Osteocyte (in vitro differentiated cells): Measurements from ENCODE around the gene CDKN1C. TPM values are rescaled to one million over a fixed set of nuclear protein-coding genes. Genes with fewer than 3 reads are reported as not detected.

ENCODE experiments used
- DNase-seq: peaks from one replicate; pipeline ENCODE4 v3.0.0; 2021; ENCODE audit warnings: mixed read lengths; ENCODE audit not compliant: unreplicated experiment; ENCODE audit errors: extremely low spot score
- H3K27ac Mint-ChIP-seq: one replicate; pipeline ENCODE4 v1.8.0; 2021; ENCODE audit warnings: mild to moderate bottlenecking, mixed read lengths; ENCODE audit not compliant: unreplicated experiment
- H3K27me3 Mint-ChIP-seq: one replicate; pipeline ENCODE4 v1.8.0; 2021; ENCODE audit warnings: mixed read lengths; ENCODE audit not compliant: unreplicated experiment
- H3K36me3 Mint-ChIP-seq: one replicate; pipeline ENCODE4 v1.8.0; 2021; ENCODE audit warnings: mixed read lengths; ENCODE audit not compliant: unreplicated experiment
- H3K4me1 Mint-ChIP-seq: one replicate; pipeline ENCODE4 v1.8.0; 2021; ENCODE audit warnings: mixed read lengths; ENCODE audit not compliant: unreplicated experiment
- H3K4me3 Mint-ChIP-seq: one replicate; pipeline ENCODE4 v1.8.0; 2021; ENCODE audit warnings: mild to moderate bottlenecking, moderate library complexity, mixed read lengths; ENCODE audit not compliant: unreplicated experiment
- H3K9me3 Mint-ChIP-seq: one replicate; pipeline ENCODE4 v1.8.0; 2021; ENCODE audit warnings: mixed read lengths; ENCODE audit not compliant: unreplicated experiment
- total RNA-seq: library from RNA; stranded (reverse); gene quantifications from 2 replicates; pipeline ENCODE4 v1.2.1, GENCODE V29; 2021
- TF ChIP-seq, protein P1 (sequence below): fragments of 200-600 bp; sonication (generic); IDR thresholded peaks from 2 replicates; pipeline ENCODE4 v1.5.0; 2021; ENCODE audit warnings: antibody characterized with exemption, mild to moderate bottlenecking, moderate library complexity

CDKN1C gene
- total RNA-seq, 1 donor from 2014 or later, result 19.2 TPM

DNA sequence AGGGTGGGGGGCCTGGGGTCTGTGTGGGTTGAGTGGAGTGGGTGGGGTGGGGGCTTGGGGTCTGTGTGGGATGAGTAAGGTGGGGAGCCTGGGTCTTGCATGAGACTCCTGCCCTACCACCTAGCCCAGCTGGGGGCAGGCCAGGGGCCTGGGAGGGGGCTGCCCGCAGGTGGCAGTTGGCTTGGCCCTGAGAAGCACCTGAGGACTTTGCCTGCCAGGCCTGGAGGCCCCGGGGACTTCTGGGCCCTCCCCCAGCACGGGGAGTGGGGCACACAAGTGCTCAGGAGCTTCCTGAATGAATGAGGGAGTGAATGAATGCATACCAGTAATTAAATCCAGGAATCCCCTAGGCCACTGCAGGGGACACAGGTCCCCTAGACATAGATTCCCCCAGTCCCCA lies 37.1 kb upstream of the CDKN1C start:
- H3K4me3 Mint-ChIP-seq, result no peak overlapping the region
- no peaks in the 10 kb centered on the region for H3K36me3 Mint-ChIP-seq
- H3K27ac Mint-ChIP-seq, result no peak overlapping the region
- no peaks in the 10 kb centered on the region for H3K27me3 Mint-ChIP-seq
- no peaks in the 10 kb centered on the region for H3K9me3 Mint-ChIP-seq
- peaks cover 36% of the 10 kb centered on the region for H3K4me1 Mint-ChIP-seq
- DNase-seq, result no peak
- TF ChIP-seq, protein P1, sequence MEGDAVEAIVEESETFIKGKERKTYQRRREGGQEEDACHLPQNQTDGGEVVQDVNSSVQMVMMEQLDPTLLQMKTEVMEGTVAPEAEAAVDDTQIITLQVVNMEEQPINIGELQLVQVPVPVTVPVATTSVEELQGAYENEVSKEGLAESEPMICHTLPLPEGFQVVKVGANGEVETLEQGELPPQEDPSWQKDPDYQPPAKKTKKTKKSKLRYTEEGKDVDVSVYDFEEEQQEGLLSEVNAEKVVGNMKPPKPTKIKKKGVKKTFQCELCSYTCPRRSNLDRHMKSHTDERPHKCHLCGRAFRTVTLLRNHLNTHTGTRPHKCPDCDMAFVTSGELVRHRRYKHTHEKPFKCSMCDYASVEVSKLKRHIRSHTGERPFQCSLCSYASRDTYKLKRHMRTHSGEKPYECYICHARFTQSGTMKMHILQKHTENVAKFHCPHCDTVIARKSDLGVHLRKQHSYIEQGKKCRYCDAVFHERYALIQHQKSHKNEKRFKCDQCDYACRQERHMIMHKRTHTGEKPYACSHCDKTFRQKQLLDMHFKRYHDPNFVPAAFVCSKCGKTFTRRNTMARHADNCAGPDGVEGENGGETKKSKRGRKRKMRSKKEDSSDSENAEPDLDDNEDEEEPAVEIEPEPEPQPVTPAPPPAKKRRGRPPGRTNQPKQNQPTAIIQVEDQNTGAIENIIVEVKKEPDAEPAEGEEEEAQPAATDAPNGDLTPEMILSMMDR, result no peak

DNA sequence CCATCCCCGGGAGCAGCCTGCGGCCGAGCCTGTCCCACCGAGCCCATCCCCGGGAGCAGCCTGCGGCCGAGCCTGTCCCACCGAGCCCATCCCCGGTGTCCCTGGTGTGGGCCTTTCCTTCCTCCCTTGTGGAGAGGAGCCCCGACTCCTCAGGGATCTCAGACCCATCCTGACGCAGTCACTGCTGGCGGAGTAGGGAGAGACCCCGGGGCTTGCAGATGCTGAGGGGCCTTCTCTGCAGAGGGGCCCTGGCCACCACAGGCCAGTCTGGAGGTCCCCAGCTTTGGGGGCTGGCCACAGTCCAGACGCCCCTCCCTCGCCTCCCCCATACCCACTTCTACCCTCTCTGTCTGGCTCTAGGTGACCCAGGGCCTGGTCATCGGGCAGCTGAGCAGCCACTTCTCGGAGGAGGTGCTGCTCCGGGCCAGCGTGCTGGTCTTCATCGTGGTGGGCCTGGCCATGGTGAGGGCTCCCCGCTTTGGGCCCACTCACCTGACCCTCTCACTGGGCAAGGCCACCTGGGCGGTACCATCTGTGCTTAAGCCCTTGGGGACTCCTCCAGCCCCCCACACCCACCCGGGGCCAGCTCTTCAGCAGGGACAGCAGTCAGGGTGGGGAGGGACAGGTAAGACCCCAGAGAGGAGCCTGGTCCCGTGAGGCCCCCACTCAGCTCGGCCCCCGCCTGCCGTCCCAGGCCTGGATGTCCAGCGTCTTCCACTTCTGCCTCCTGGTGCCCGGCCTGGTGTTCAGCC lies 36.3 kb upstream of the CDKN1C start:
- Mint-ChIP-seq H3K27ac (no peak overlapping the region), H3K4me3 (no peak overlapping the region), H3K4me1 (peaks cover 29% of the 10 kb centered on the region), H3K27me3 (no peaks in the 10 kb centered on the region), H3K9me3 (no peaks in the 10 kb centered on the region), H3K36me3 (no peaks in the 10 kb centered on the region)
- no peak for DNase-seq
- TF ChIP-seq, protein P1, result no peak

GRCh38 chr11:2921261-2921660 lies 35.7 kb upstream of the CDKN1C start:
- no peak overlapping the region for H3K27ac Mint-ChIP-seq
- TF ChIP-seq, protein P1, result no peak
- H3K36me3 Mint-ChIP-seq, result no peaks in the 10 kb centered on the region
- no peak overlapping the region for H3K4me3 Mint-ChIP-seq
- H3K27me3 Mint-ChIP-seq, result no peaks in the 10 kb centered on the region
- no peak for DNase-seq
- no peaks in the 10 kb centered on the region for H3K9me3 Mint-ChIP-seq
- H3K4me1 Mint-ChIP-seq, result peaks cover 22% of the 10 kb centered on the region

DNA sequence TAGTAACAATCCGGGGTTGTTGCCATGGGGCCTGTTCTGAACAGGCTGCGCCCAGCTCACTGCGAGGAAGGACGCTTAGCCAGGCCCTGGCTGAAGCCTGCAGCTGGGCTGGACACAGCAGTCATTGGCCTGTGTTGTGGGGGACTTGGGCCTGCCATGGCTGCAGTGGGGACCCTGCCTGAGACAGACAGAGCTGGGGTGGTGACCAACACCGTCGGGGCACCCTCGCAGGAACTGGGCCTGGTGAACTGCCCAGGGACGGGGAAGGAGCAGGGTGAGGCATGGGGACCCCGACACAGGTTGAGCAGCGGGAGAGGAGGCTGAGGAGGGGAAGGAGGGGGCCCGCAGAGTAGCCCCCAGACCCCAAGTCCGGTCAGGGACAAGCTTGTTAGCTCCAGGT lies 34.8 kb upstream of the CDKN1C start:
- no peaks in the 10 kb centered on the region for H3K36me3 Mint-ChIP-seq

DNA sequence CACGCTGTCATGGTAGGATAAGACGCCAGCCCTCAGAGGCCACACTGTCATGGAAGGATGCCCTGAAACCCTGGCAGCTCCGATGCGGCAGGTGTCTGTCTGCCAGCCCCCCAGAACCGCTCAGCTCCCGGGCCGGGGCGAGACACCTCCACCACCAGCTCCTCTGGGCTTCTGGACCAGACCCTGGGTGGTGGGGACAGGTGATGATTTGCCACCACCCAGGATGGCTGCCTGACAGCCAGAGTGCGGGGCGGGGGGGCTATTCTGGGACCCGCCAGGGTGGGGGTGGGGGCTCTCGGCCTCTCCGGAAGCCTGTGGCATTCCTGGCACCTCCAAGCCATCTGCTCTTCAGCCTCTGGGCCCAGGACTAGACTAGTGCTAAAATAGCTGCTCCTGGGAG lies 34.3 kb upstream of the CDKN1C start:
- TF ChIP-seq, protein P1, result no peak
- Mint-ChIP-seq H3K4me3 (no peak overlapping the region), H3K9me3 (no peaks in the 10 kb centered on the region), H3K27ac (no peak overlapping the region), H3K4me1 (peaks cover 13% of the 10 kb centered on the region), H3K27me3 (no peaks in the 10 kb centered on the region), H3K36me3 (no peaks in the 10 kb centered on the region)
- no peak for DNase-seq

More for the DNA sequence above, 34.8 kb upstream of the CDKN1C start:
- Mint-ChIP-seq H3K9me3 (no peaks in the 10 kb centered on the region), H3K27me3 (no peaks in the 10 kb centered on the region), H3K4me1 (peaks cover 18% of the 10 kb centered on the region), H3K27ac (no peak overlapping the region), H3K4me3 (no peak overlapping the region)
- DNase-seq, result no peak
- TF ChIP-seq, protein P1, result no peak
